ENCODE measurements around the gene CCR5.

- TF ChIP-seq KDM1A (IDR thresholded peaks at IDR 0.05) (no peak), ZNF408 (CRISPR knock-in tag; IDR thresholded peaks at IDR 0.05; ENCODE audit: low read depth) (no peak), NONO (IDR thresholded peaks at IDR 0.05; ENCODE audit: low read depth in 2 of 2, low read length in 1 of 2) (no peak), FUS (optimal IDR thresholded peaks at IDR 0.05; ENCODE audit: low read depth, low read length) (no peak), POLR2A (conservative IDR thresholded peaks at IDR 0.05) (no peak), CTCF (IDR thresholded peaks at IDR 0.05 in 2 of 3, conservative IDR thresholded peaks at IDR 0.05 in 1 of 3; ENCODE audit: insufficient read depth in 2 of 3, low read depth in 1 of 3, low read length in 3 of 3) (no peak), TBL1XR1 (IDR thresholded peaks at IDR 0.05; ENCODE audit: low read length in 2 of 2) (no peak), ATF3 (IDR thresholded peaks at IDR 0.05) (no peak), ATF3 (CRISPR knock-in tag; conservative IDR thresholded peaks at IDR 0.05) (no peak), EZH2 (IDR thresholded peaks at IDR 0.05; ENCODE audit: borderline replicate concordance, low read depth, low read length) (no peak)
These were observed 44.0 kb downstream of the CCR5 start for GRCh38 chr3:46414739-46415138.

All from K562 (cell line).